Common myeloid progenitor, CD34-positive (primary cell): Measurements from ENCODE around the gene SAP25. TPM values are rescaled to one million over a fixed set of nuclear protein-coding genes. Genes with fewer than 3 reads are reported as not detected.

ENCODE experiments used
- CTCF ChIA-PET: fragments of 350-600 bp; sonication (Branson Sonifier 250); formaldehyde crosslinking; loops from one replicate; lab custom pipeline; 2021; ENCODE audit warnings: antibody characterized with exemption; lab: Charles Lee
- POLR2A ChIA-PET: fragments of 350-600 bp; sonication (Branson Sonifier 250); formaldehyde crosslinking; loops from one replicate; lab custom pipeline; 2021; ENCODE audit warnings: antibody characterized with exemption; lab: Charles Lee
- DNase-seq, 3 donors: peaks; one replicate each; pipeline versions ENCODE4 v3.0.0 to v3.0.0-alpha.2; 2013
- H3K27ac ChIP-seq, 2 experiments: 1 replicate in 1 of 2; 2 replicates in 1 of 2; pipeline ENCODE4 v1.7.0; 2013; ENCODE audit warnings: inconsistent platforms in 2 of 2, low read length in 2 of 2, mild to moderate bottlenecking in 2 of 2, low read depth in 1 of 2, moderate library complexity in 1 of 2; ENCODE audit not compliant: severe bottlenecking in 2 of 2, insufficient read depth in 1 of 2, poor library complexity in 1 of 2
- H3K27me3 ChIP-seq, 5 experiments: replicated peaks in 2 of 5; 1 replicate in 3 of 5; 2 replicates in 2 of 5; pipeline versions ENCODE4 v1.6.1 to v1.7.0; 2013; ENCODE audit warnings: low read length in 4 of 5, mild to moderate bottlenecking in 2 of 5, moderate library complexity in 2 of 5, inconsistent platforms in 1 of 5; ENCODE audit not compliant: insufficient read depth in 5 of 5, control insufficient read depth in 4 of 5
- H3K36me3 ChIP-seq, 4 experiments: 1 replicate in 2 of 4; 2 replicates in 2 of 4; pipeline versions ENCODE4 v1.6.1 to v1.7.0; 2013; ENCODE audit warnings: low read length in 3 of 4, control low read depth in 1 of 4, mild to moderate bottlenecking in 1 of 4; ENCODE audit not compliant: control insufficient read depth in 4 of 4, insufficient read depth in 4 of 4
- H3K4me1 ChIP-seq, 4 experiments: 1 replicate in 3 of 4; 2 replicates in 1 of 4; pipeline versions ENCODE4 v1.6.1 to v1.7.1; 2013; ENCODE audit warnings: low read length in 3 of 4, mild to moderate bottlenecking in 3 of 4, control low read depth in 1 of 4, inconsistent platforms in 1 of 4, moderate library complexity in 1 of 4; ENCODE audit not compliant: control insufficient read depth in 4 of 4, insufficient read depth in 4 of 4; ENCODE audit errors: control extremely low read depth in 1 of 4
- H3K4me3 ChIP-seq, 7 experiments: 1 replicate in 4 of 7; 2 replicates in 3 of 7; pipeline versions ENCODE4 v1.5.1 to v1.7.0; 2013; ENCODE audit warnings: mild to moderate bottlenecking in 7 of 7, low read length in 6 of 7, moderate library complexity in 6 of 7, inconsistent platforms in 2 of 7, low read depth in 2 of 7, control low read depth in 1 of 7; ENCODE audit not compliant: insufficient read depth in 4 of 7, control insufficient read depth in 1 of 7; ENCODE audit errors: extremely low read depth in 1 of 7
- H3K9me3 ChIP-seq, 5 experiments: 1 replicate in 4 of 5; 2 replicates in 1 of 5; pipeline versions ENCODE4 v1.6.1 to v1.7.1; 2013; ENCODE audit warnings: low read length in 4 of 5, mild to moderate bottlenecking in 2 of 5, inconsistent platforms in 1 of 5, low read depth in 1 of 5, moderate library complexity in 1 of 5; ENCODE audit not compliant: control insufficient read depth in 4 of 5, insufficient read depth in 2 of 5; ENCODE audit errors: control extremely low read depth in 1 of 5
- WGBS: methylation state at CpG from one replicate; pipeline ENCODE4 v1.1.5; 2013; ENCODE audit not compliant: insufficient coverage; 5-methylcytosine and 5-hydroxymethylcytosine counted together
- polyA plus RNA-seq: library from polyadenylated mRNA; unstranded; fragments of 120-200 nt; gene quantifications from one replicate; pipeline ENCODE4 v1.2.1, GENCODE V29; 2013

SAP25 gene
- polyA plus RNA-seq = 14.1 TPM

GRCh38 chr7:100573691-100574361, at the start of gene SAP25:
SAP25 (minus strand) TSS chr7:100573900; CDS start chr7:100573742, 158 bp downstream.
- DNase-seq = no peak
- Histone ChIP-seq H3K4me1 (peaks cover 0 to 26% (median 23%) of the 10 kb centered on the region in 4 experiments), H3K27me3 (no peaks in the 10 kb centered on the region), H3K9me3 (no peaks in the 10 kb centered on the region), H3K36me3 (peaks cover 2 to 73% (median 53%) of the 10 kb centered on the region in 4 experiments), H3K27ac (no peak within 1 kb of the TSS), H3K4me3 (no peak within 1 kb of the TSS)
- ChIA-PET CTCF (interaction anchor here (0.8 to 1.7 kb wide), 3 partner anchors 8 to 11 kb away, joined by 3 to 11 read pairs (median 3); no protein-coding TSS in a partner anchor), POLR2A (interaction anchor here (0.6 kb wide), 1 partner anchor 313 kb away, joined by 3 read pairs; no protein-coding TSS in a partner anchor)
- 94% methylated on average over 67 of the region's 70 CpGs for WGBS

DNA sequence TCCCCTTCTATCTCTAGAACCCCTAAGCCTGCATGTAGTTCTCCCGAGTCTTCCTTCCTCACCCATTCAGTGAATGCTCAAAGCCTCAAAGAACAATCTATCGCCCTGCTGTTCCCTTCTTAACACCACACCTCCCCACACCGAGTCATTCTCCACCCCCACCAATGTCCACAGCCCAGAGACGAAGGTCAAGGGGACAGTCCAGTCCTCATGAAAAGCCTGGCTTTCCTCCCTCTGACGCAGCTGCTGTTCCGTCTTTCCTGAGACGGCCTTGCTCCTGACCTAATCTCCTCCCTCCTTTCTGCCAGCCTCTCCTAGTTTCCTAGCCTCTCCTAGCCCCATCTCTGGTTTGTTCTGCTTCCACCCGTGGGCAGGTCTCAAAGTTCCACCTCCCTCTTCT, 47.9 kb upstream of the SAP25 start:
- H3K36me3 ChIP-seq = no peaks in the 10 kb centered on the region
- no peak for DNase-seq
- no peaks in the 10 kb centered on the region for H3K27me3 ChIP-seq
- 95% methylated on average over 7 of the region's 8 CpGs for WGBS
- H3K4me3 ChIP-seq = no peak overlapping the region
- no peak overlapping the region for H3K27ac ChIP-seq
- H3K4me1 ChIP-seq = peaks cover 0 to 4% (median 2%) of the 10 kb centered on the region in 4 experiments
- CTCF ChIA-PET = interaction anchor here (1.9 kb wide), 1 partner anchor 8 kb away, joined by 6 read pairs; no protein-coding TSS in a partner anchor
- no peaks in the 10 kb centered on the region for H3K9me3 ChIP-seq
- POLR2A ChIA-PET = no interaction called here

- H3K27ac ChIP-seq = no peak overlapping the region
- 98% methylated on average over 19 of the region's 23 CpGs for WGBS
- H3K4me1 ChIP-seq = no peaks in the 10 kb centered on the region
- no peak overlapping the region for H3K4me3 ChIP-seq
- no peak for DNase-seq
- no peaks in the 10 kb centered on the region for H3K36me3 ChIP-seq
- CTCF ChIA-PET = interaction anchor here (1.1 to 1.7 kb wide), 3 partner anchors 9 to 13 kb away, joined by 4 to 5 read pairs (median 5); no protein-coding TSS in a partner anchor
- H3K9me3 ChIP-seq = no peaks in the 10 kb centered on the region
- no peaks in the 10 kb centered on the region for H3K27me3 ChIP-seq
- POLR2A ChIA-PET = interaction anchor here (0.5 kb wide), 1 partner anchor 160 kb away, joined by 3 read pairs; no protein-coding TSS in a partner anchor
Measured at GRCh38 chr7:100620804-100621203, 47.1 kb upstream of the SAP25 start.

- no peak for DNase-seq
- no peak overlapping the region for H3K4me3 ChIP-seq
- H3K36me3 ChIP-seq = peaks cover 0 to 2% (median 0%) of the 10 kb centered on the region in 4 experiments
- CTCF ChIA-PET = interaction anchor here (1.1 to 1.7 kb wide), 3 partner anchors 9 to 14 kb away, joined by 4 to 5 read pairs (median 5); no protein-coding TSS in a partner anchor
- no peaks in the 10 kb centered on the region for H3K27me3 ChIP-seq
- POLR2A ChIA-PET = no interaction called here
- 100% methylated on average over 1 of the region's 6 CpGs for WGBS
- no peak overlapping the region for H3K27ac ChIP-seq
- no peaks in the 10 kb centered on the region for H3K4me1 ChIP-seq
- no peaks in the 10 kb centered on the region for H3K9me3 ChIP-seq
Measured at GRCh38 chr7:100620239-100620638, 46.5 kb upstream of the SAP25 start.

DNA sequence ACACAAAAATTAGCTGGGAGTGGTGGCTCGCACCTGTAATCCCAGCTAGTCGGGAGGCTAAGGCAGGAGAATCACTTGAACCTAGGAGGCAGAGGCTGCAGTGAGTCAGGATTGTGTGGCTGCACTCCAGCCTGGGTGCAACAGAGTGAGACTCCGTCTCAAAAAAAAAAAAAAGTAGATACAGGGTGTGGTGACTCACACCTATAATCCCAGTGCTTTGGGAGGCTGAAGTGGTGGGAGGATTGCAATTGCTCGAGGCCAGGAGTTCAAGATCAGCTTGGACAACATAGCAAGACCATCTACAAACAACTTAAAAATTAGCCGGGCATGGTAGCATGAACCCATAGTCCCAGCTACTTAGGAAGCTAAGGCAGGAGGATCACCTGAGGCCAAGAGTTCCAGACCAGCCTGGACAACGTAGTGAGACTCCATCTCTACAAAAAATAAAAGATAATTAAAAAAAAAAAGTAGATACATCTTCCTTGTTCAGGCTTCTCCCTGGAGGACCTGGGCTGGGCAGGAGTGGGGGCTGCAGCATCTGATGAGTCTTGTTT, 40.7 kb upstream of the SAP25 start:
- Histone ChIP-seq H3K9me3 (no peaks in the 10 kb centered on the region), H3K4me1 (peaks cover 4 to 24% (median 19%) of the 10 kb centered on the region in 4 experiments), H3K4me3 (no peak overlapping the region), H3K36me3 (peaks cover 0 to 2% (median 0%) of the 10 kb centered on the region in 4 experiments), H3K27ac (no peak overlapping the region), H3K27me3 (no peaks in the 10 kb centered on the region)
- CTCF ChIA-PET = interaction anchor here (0.9 to 6.9 kb wide), 17 partner anchors 8 to 91 kb away, joined by 3 to 55 read pairs (median 5); partner anchors contain the start of gene POP7
- POLR2A ChIA-PET = interaction anchor here (0.6 kb wide), 1 partner anchor 29 kb away, joined by 5 read pairs; no protein-coding TSS in a partner anchor
- no peak for DNase-seq
- 92% methylated on average over 2 of the region's 6 CpGs for WGBS

GRCh38 chr7:100613412-100614175, 39.9 kb upstream of the SAP25 start:
- ChIA-PET CTCF (interaction anchor here (0.6 to 6.9 kb wide), 23 partner anchors 9 to 223 kb away, joined by 3 to 55 read pairs (median 4); partner anchors contain the start of gene POP7), POLR2A (interaction anchor here (0.6 kb wide), 1 partner anchor 21 kb away, joined by 3 read pairs; no protein-coding TSS in a partner anchor)
- no peaks in the 10 kb centered on the region for H3K27me3 ChIP-seq
- DNase-seq = no peak
- 94% methylated on average over 8 of the region's 13 CpGs for WGBS
- H3K9me3 ChIP-seq = no peaks in the 10 kb centered on the region
- H3K36me3 ChIP-seq = peaks cover 0 to 2% (median 0%) of the 10 kb centered on the region in 4 experiments
- peaks cover 4 to 24% (median 19%) of the 10 kb centered on the region in 4 experiments for H3K4me1 ChIP-seq
- no peak overlapping the region for H3K27ac ChIP-seq
- peak overlapping the region in 4 of 7 experiments; percentile 75 to 84 (median 76) for H3K4me3 ChIP-seq
